Large intestine (tissue), 3 donors: ENCODE data around the gene KCNG2. TPM values are rescaled to one million over a fixed set of nuclear protein-coding genes. Genes with fewer than 3 reads are reported as not detected.
A peak's percentile ranks its signal among the peaks of the same experiment; 100 is the strongest.

Experiments used
- DNase-seq, 2 donors: peaks; one replicate each; pipeline versions ENCODE4 v3.0.0 to v3.0.0-alpha.2; 2013
- H3K27ac ChIP-seq: one replicate; pipeline ENCODE4 v1.5.1; 2013; ENCODE audit warnings: low read length
- H3K27me3 ChIP-seq: 2 replicates; pipeline ENCODE4 v1.6.1; 2013; ENCODE audit warnings: low read length; ENCODE audit not compliant: control insufficient read depth, insufficient read depth
- H3K36me3 ChIP-seq: 2 replicates; pipeline ENCODE4 v1.6.1; 2013; ENCODE audit warnings: low read length; ENCODE audit not compliant: control insufficient read depth, insufficient read depth
- H3K4me1 ChIP-seq: one replicate; pipeline ENCODE4 v1.6.1; 2013; ENCODE audit warnings: low read length; ENCODE audit not compliant: control insufficient read depth, insufficient read depth
- H3K4me3 ChIP-seq: one replicate; pipeline ENCODE4 v1.5.1; 2013; ENCODE audit warnings: low read length
- H3K9me3 ChIP-seq: one replicate; pipeline ENCODE4 v1.6.1; 2013; ENCODE audit warnings: mild to moderate bottlenecking, low read depth, low read length, moderate library complexity; ENCODE audit not compliant: control insufficient read depth
- WGBS: methylation state at CpG from one replicate; pipeline ENCODE4 v1.1.5; 2013; ENCODE audit warnings: low lambda C conversion rate; ENCODE audit not compliant: insufficient coverage; 5-methylcytosine and 5-hydroxymethylcytosine counted together
- polyA plus RNA-seq: library from polyadenylated mRNA; unstranded; fragments of 120-200 nt; gene quantifications from one replicate; pipeline ENCODE4 v1.2.1, GENCODE V29; 2013

KCNG2 gene
- polyA plus RNA-seq, 1 donor, result 0.46 TPM

- Histone ChIP-seq H3K27me3 (peaks cover 67% of the 10 kb centered on the region), H3K9me3 (peaks cover 6% of the 10 kb centered on the region), H3K4me1 (no peaks in the 10 kb centered on the region), H3K27ac (no peak overlapping the region), H3K4me3 (no peak overlapping the region), H3K36me3 (no peaks in the 10 kb centered on the region)
- WGBS, result 80% methylated on average over 2 of the region's 46 CpGs
- no peak for DNase-seq
Observed at GRCh38 chr18:79792096-79792987, 5.4 kb upstream of the KCNG2 start.

DNA sequence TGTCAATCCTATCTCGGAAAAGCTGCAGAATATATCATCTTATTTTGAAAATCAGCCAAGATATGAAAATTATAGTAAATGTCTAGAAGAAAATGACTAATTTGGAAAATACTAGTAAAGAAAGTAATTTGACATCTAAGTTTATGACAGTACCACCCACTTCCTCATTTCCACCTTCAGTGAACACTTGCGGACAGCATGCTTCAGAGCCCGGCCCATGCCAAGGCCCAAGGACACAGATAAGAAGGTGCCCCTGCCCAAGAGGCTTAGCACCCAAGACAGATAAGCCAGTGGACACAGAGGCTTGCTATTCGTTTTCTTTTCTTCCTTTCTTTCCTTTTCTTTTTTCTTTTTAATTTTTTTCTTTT is 4.8 kb upstream of the KCNG2 start:
- Histone ChIP-seq H3K27ac (no peak overlapping the region), H3K27me3 (peaks cover 65% of the 10 kb centered on the region), H3K4me1 (no peaks in the 10 kb centered on the region), H3K9me3 (peaks cover 6% of the 10 kb centered on the region), H3K4me3 (no peak overlapping the region), H3K36me3 (no peaks in the 10 kb centered on the region)
- DNase-seq, result no peak
- WGBS, result 62% methylated on average over 2 of the region's 4 CpGs

DNA sequence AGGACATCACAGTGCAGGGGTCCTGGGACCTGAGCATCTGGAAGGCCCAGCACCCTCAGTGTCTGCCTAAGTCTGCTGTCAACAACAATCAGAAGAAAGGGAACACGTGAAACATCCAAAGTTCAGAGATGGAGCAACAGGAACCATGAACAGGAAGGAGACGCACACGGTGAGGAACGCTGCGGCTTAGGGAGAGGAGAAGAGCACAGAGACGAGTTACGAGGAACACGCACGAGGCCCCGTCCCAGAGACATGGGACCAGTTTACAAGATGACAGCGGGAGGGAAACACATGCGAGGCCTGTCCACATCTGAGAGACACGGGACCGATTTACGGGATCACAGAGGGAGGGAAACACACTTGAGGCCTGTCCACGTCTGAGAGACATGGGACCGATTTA is 2.9 kb upstream of the KCNG2 start:
- DNase-seq, result no peak
- Histone ChIP-seq H3K4me3 (no peak overlapping the region), H3K9me3 (no peaks in the 10 kb centered on the region), H3K27ac (no peak overlapping the region), H3K36me3 (no peaks in the 10 kb centered on the region), H3K27me3 (peaks cover 64% of the 10 kb centered on the region), H3K4me1 (peaks cover 5% of the 10 kb centered on the region)
- WGBS, result no CpG with 5 or more reads among the region's 17 CpGs

- Histone ChIP-seq H3K4me3 (no peak overlapping the region), H3K27me3 (peaks cover 60% of the 10 kb centered on the region), H3K9me3 (no peaks in the 10 kb centered on the region), H3K27ac (no peak overlapping the region), H3K36me3 (no peaks in the 10 kb centered on the region), H3K4me1 (peaks cover 5% of the 10 kb centered on the region)
- DNase-seq, result no peak
- 80% methylated on average over 1 of the region's 19 CpGs for WGBS
Observed at GRCh38 chr18:79795446-79795845, 2.3 kb upstream of the KCNG2 start.

DNA sequence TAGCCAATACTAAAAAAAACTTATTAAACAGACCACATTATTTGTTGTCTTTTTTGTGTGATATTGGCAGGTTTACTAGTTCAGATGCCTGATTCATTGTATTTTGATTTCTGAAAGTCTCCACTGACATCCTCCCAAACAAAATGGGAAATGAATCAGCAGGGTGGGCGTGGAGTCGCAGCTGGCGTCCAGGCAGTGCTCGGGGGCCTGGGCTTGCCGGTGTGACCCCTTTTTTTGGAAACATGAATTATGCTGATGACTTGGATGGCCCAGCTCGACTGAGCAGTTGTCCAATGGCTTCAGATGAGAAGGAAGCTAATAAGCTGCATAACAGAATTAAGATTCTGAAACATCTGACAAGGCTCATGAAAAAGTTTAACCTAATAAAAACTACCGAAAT is 1.7 kb upstream of the KCNG2 start:
- no peak for DNase-seq
- Histone ChIP-seq H3K27me3 (peaks cover 54% of the 10 kb centered on the region), H3K4me1 (peaks cover 5% of the 10 kb centered on the region), H3K4me3 (no peak overlapping the region), H3K36me3 (no peaks in the 10 kb centered on the region), H3K9me3 (no peaks in the 10 kb centered on the region), H3K27ac (no peak overlapping the region)
- 54% methylated on average over 2 of the region's 7 CpGs for whole genome bisulfite sequencing

DNA sequence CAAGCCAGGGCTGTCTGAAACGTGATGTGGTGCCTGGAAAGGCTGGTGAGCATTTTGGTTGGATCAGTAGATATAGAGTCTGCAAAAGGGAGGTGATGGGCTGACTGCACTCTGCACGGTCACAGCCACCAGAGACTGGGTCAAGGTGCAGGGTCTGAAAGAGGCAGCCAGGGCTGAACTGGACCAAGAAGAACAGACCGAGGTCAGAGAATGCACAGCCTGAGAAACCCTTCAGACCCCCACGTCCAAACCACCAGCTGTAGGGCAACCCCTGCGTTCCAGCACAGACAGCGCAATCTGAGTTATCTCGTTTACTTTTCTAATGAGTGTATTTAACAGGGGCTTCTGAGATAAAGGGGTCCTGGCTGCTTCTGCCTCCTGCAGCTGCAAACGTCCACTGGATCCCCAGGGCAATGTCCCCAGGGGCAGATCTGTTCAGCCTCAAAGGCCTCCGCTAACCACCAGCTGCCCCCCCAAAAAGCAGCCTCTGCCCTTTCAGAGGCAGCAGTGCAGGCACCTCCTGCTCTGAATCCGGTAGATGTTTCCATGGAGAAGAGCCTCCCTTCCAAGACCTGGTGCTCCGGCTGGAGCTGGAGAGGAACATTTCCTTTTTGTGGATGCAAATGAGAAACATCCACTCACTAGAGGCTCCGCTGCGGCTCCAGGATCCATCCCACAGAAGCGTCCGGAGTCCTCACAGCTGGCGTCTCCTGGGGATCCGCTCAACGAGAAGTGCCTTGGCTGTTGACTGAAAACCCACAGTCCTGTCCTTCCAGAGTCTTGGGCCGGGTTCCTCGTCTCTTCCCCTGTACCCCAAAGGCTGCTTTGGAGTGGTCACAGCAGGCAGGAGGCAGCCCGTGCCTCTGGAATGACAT is 970 bp upstream of the KCNG2 start:
- Histone ChIP-seq H3K9me3 (no peaks in the 10 kb centered on the region), H3K4me3 (no peak overlapping the region), H3K36me3 (no peaks in the 10 kb centered on the region), H3K27me3 (peaks cover 46% of the 10 kb centered on the region), H3K4me1 (peaks cover 5% of the 10 kb centered on the region), H3K27ac (no peak overlapping the region)
- DNase-seq, result peak in 1 of 2 donors; percentile 20
- WGBS, result no CpG with 5 or more reads among the region's 21 CpGs

DNA sequence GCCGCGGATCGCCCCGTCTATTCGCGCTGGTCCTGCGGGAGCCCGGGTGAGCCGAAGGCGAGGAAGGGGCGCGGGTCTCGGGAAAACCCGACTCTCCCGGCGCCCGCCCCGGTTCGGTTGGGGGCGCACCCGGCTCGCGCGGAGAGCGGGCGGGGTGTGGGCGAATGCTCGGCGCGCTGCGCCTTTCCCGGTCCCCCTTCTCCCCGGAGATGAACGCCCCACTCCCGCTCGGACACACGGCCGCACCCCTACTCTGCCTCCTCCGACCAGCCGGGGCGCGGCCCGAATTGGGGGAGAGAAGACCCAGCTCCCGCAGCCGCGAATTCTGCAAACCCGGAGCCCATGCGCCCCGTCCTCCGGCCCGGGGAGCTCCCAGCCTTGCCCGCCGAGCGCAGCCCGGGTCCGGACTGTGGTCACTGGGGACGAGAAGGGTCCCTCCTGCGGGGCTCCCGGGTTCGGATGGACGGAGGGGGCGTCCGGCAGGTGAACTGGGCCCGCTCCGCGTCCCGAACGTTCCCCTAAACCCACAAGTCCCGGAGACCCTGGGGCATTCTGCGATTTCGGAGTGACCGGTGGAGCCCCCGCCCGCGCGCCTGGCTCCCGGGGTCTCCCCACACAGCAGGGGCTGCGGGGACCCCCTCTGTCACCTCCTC is 734 bp downstream of the KCNG2 start:
- Histone ChIP-seq H3K27ac (no peak overlapping the region), H3K27me3 (peaks cover 36% of the 10 kb centered on the region)
- DNase-seq, result peak in 1 of 2 donors; percentile 37

DNA sequence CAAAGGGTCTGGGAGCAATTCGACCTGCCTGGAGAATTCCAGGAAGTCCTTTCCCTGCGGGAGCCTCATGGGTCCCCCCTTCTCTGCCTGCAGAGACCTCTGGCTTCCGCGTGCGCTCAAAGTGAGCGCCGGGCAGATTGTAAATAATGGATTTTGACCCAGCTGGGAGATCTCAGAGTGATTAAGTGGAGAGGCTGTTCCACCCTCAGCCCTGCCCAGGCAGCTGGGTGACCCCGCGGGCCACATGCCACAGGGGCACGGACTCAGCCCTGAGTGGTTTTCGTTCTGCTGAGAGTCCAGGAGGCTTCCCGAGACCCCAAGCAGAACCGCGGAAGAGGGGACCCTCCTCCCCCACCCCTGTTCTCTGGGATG is 1.2 kb downstream of the KCNG2 start:
- DNase-seq, result peak; percentile 44 to 77
- H3K27ac ChIP-seq, result no peak overlapping the region

More for the DNA sequence above, 734 bp downstream of the KCNG2 start:
- H3K4me1 ChIP-seq, result peaks cover 5% of the 10 kb centered on the region
- WGBS, result no CpG with 5 or more reads among the region's 78 CpGs
- H3K4me3 ChIP-seq, result peak overlapping the region; percentile 48
- H3K36me3 ChIP-seq, result no peaks in the 10 kb centered on the region
- H3K9me3 ChIP-seq, result no peaks in the 10 kb centered on the region

GRCh38 chr18:79799619-79800370 is 2.1 kb downstream of the KCNG2 start:
- 83% methylated on average over 1 of the region's 30 CpGs for WGBS
- Histone ChIP-seq H3K4me3 (no peak overlapping the region), H3K27me3 (peaks cover 36% of the 10 kb centered on the region), H3K27ac (no peak overlapping the region), H3K36me3 (no peaks in the 10 kb centered on the region), H3K9me3 (no peaks in the 10 kb centered on the region), H3K4me1 (peaks cover 5% of the 10 kb centered on the region)
- DNase-seq, result no peak

More for the DNA sequence above, 1.2 kb downstream of the KCNG2 start:
- Histone ChIP-seq H3K36me3 (no peaks in the 10 kb centered on the region), H3K27me3 (peaks cover 36% of the 10 kb centered on the region), H3K4me3 (peak overlapping the region; percentile 48), H3K9me3 (no peaks in the 10 kb centered on the region), H3K4me1 (peaks cover 5% of the 10 kb centered on the region)
- WGBS, result no CpG with 5 or more reads among the region's 14 CpGs
